Endothelial cell of umbilical vein (primary cell): ENCODE data around the gene DENND1A. TPM values are rescaled to one million over a fixed set of nuclear protein-coding genes. Genes with fewer than 3 reads are reported as not detected.

ENCODE experiments used
- BruUV-seq: library from RNA; stranded (reverse); fragments of 400-500 nt; replicated peaks from 2 replicates; lab custom pipeline; 2021; lab: Mats Ljungman, UMichigan
- CTCF ChIA-PET: fragments of 300-600, 350-600 bp; sonication (Branson Sonifier 250); formaldehyde crosslinking; loops from one replicate; lab custom pipeline; 2021; ENCODE audit warnings: antibody characterized with exemption, inconsistent platforms; lab: Charles Lee
- POLR2A ChIA-PET: fragments of 300-600, 350-600 bp; sonication (Branson Sonifier 250); formaldehyde crosslinking; loops from one replicate; lab custom pipeline; 2021; ENCODE audit warnings: antibody characterized with exemption, inconsistent platforms; lab: Charles Lee
- DNase-seq: peaks from one replicate; pipeline ENCODE4 v3.0.0-alpha.2; 2011; ENCODE audit warnings: low read depth, low spot score
- FAIRE-seq: peaks from 2 replicates; lab custom pipeline; 2011; peaks lifted over from hg19 to GRCh38; lab: Jason Lieb, UNC
- H2AFZ ChIP-seq: 2 replicates; pipeline ENCODE4 v1.6.0; 2012; ENCODE audit warnings: low read depth, low read length, control low read depth, inconsistent platforms
- H3K27ac ChIP-seq: 2 replicates; pipeline ENCODE4 v1.5.1; 2011; ENCODE audit warnings: low read depth, mild to moderate bottlenecking, control low read depth, low read length, moderate library complexity; ENCODE audit not compliant: insufficient read depth
- H3K27me3 ChIP-seq, 2 experiments: 2 replicates each; pipeline versions ENCODE4 v1.6.0 to v1.6.1; 2011; ENCODE audit warnings: low read length in 2 of 2, mixed read lengths in 1 of 2; ENCODE audit not compliant: control insufficient read depth in 2 of 2, insufficient read depth in 2 of 2
- H3K36me3 ChIP-seq, 2 experiments: 2 replicates in 1 of 2; 3 replicates in 1 of 2; pipeline ENCODE4 v1.5.1; 2011; ENCODE audit warnings: low read length in 2 of 2, mild to moderate bottlenecking in 1 of 2, moderate library complexity in 1 of 2; ENCODE audit not compliant: control insufficient read depth in 2 of 2, insufficient read depth in 2 of 2; ENCODE audit errors: extremely low read depth in 1 of 2
- H3K4me1 ChIP-seq: 3 replicates; pipeline ENCODE4 v1.5.1; 2011; ENCODE audit warnings: mild to moderate bottlenecking, low read length; ENCODE audit not compliant: control insufficient read depth, insufficient read depth; ENCODE audit errors: extremely low read depth
- H3K4me2 ChIP-seq: 2 replicates; pipeline ENCODE4 v1.6.1; 2011; ENCODE audit warnings: low read length, control low read depth, mixed read lengths; ENCODE audit not compliant: insufficient read depth
- H3K4me3 ChIP-seq, 3 experiments: fragments of 200-600 bp in 1 of 3; sonication (generic), shearing (Covaris generic) in 1 of 3; replicated peaks in 1 of 3; 2 replicates each; pipeline ENCODE4 v1.5.1; 2011 to 2016; ENCODE audit warnings: control low read depth in 3 of 3, low read length in 3 of 3, mild to moderate bottlenecking in 2 of 3, inconsistent platforms in 1 of 3, low read depth in 1 of 3, moderate library complexity in 1 of 3; ENCODE audit not compliant: insufficient read depth in 1 of 3
- H3K79me2 ChIP-seq: 2 replicates; pipeline ENCODE4 v1.6.0; 2012; ENCODE audit warnings: low read length, inconsistent platforms; ENCODE audit not compliant: control insufficient read depth, insufficient read depth
- H3K9ac ChIP-seq: replicated peaks from 2 replicates; pipeline ENCODE3; 2011; ENCODE audit warnings: low read length, control low read depth; ENCODE audit not compliant: insufficient read depth; ENCODE audit errors: extremely low read depth
- H3K9me1 ChIP-seq: replicated peaks from 3 replicates; pipeline ENCODE4 v1.6.0; 2011; ENCODE audit warnings: mild to moderate bottlenecking, low read length; ENCODE audit not compliant: control insufficient read depth, insufficient read depth; ENCODE audit errors: extremely low read depth
- H3K9me3 ChIP-seq: replicated peaks from 2 replicates; pipeline ENCODE4 v1.5.1; 2012; ENCODE audit warnings: low read length, inconsistent platforms; ENCODE audit not compliant: control insufficient read depth, insufficient read depth
- H4K20me1 ChIP-seq: replicated peaks from 2 replicates; pipeline ENCODE3; 2011; ENCODE audit warnings: mild to moderate bottlenecking, low read length; ENCODE audit not compliant: control insufficient read depth, insufficient read depth; ENCODE audit errors: extremely low read depth
- EZH2 ChIP-seq: IDR thresholded peaks from 2 replicates; pipeline ENCODE4 v1.6.1; 2012; ENCODE audit warnings: borderline replicate concordance, low read depth, mild to moderate bottlenecking, moderate library complexity, low read length, inconsistent platforms; ENCODE audit not compliant: severe bottlenecking
- FOS ChIP-seq: IDR thresholded peaks from 2 replicates; pipeline ENCODE4 v1.6.1; 2011; ENCODE audit warnings: mild to moderate bottlenecking, low read length, moderate library complexity, borderline replicate concordance; ENCODE audit not compliant: insufficient read depth
- GATA2 ChIP-seq: IDR thresholded peaks from 2 replicates; pipeline ENCODE4 v1.7.0; 2011; ENCODE audit warnings: low read depth, mild to moderate bottlenecking, moderate library complexity, mixed read lengths, low read length; ENCODE audit not compliant: insufficient read length, insufficient read depth
- JUN ChIP-seq: IDR thresholded peaks from 2 replicates; pipeline ENCODE4 v1.6.1; 2011; ENCODE audit warnings: borderline replicate concordance, low read depth; ENCODE audit not compliant: insufficient read length, insufficient read depth
- MYC ChIP-seq: IDR thresholded peaks from one replicate; pipeline ENCODE4 v1.6.1; 2011; ENCODE audit warnings: mild to moderate bottlenecking, low read depth, low read length
- POLR2A ChIP-seq: IDR thresholded peaks from 2 replicates; pipeline ENCODE4 v1.6.1; 2012; ENCODE audit warnings: low read depth, mild to moderate bottlenecking, control low read depth, low read length
- POLR2AphosphoS5 ChIP-seq: IDR thresholded peaks from 2 replicates; pipeline ENCODE4 v1.6.1; 2012; ENCODE audit warnings: low read depth, mild to moderate bottlenecking, control low read depth, low read length, moderate library complexity; ENCODE audit not compliant: insufficient read depth
- dilution Hi-C: fragments of 300-500 bp; cut with MboI; formaldehyde crosslinking; loops from one replicate; pipeline ENCODE4 v1.15.0; 2019; ENCODE audit warnings: low sequenced_read_pairs; ENCODE audit not compliant: extremely low pct_ligation_motif_present
- intact Hi-C: fragments of 100-400 bp; cut with micrococcal nuclease; formaldehyde crosslinking; loops from one replicate; pipeline ENCODE4 v1.10.0; 2022
- polyA plus RNA-seq, 4 experiments: library from polyadenylated mRNA; depleted of rRNA in 3 of 4; stranded (reverse) in 3 of 4; unstranded in 1 of 4; fragments of >200 nt; gene quantifications; 2 replicates each; pipeline versions ENCODE4 v1.2.1 to v1.2.3, GENCODE V29; 2011 to 2012; ENCODE audit warnings: missing spikeins in 1 of 4
- total RNA-seq: library from RNA; stranded (reverse); gene quantifications from 2 replicates; pipeline ENCODE4 v1.2.3, GENCODE V29; 2021
- TF ChIP-seq, protein P1 (sequence below): IDR thresholded peaks from 2 replicates; pipeline ENCODE4 v1.6.1; 2011; ENCODE audit not compliant: insufficient read depth, insufficient read length
- TF ChIP-seq, protein P2 (sequence below), 2 donors: IDR thresholded peaks; 1 replicate in 1 of 2; 2 replicates in 1 of 2; pipeline ENCODE4 v1.5.1; 2011; ENCODE audit warnings: low read length in 2 of 2, mild to moderate bottlenecking in 2 of 2, moderate library complexity in 2 of 2, control low read depth in 1 of 2, inconsistent platforms in 1 of 2, low read depth in 1 of 2; ENCODE audit not compliant: insufficient read depth in 1 of 2; ENCODE audit errors: extremely low read depth in 1 of 2

Gene DENND1A
- total and polyA plus RNA-seq, 2 donors (not counting 3 experiments of a cell fraction or from before 2014, with no cell fraction given) = 18.5 to 24.5 TPM

DNA sequence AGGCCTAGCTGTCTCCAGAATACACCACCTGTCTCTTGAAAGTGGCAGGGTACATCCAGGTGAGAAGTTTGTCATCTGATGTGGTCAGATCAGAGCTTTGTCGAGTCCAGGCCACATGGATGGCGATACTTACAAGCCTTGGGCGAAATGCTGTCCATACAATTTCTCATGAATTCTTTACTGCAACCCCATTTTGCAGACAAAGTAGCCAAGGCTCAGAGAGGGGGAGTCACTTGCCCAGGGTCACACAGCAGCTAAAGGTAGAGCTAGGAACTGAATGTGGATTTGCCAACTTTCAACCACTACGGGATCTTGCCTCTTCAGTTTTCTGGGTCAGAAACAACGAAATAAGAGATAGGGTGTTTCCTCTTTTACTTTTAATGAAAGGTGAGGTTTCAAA, 538.7 kb downstream of the DENND1A start:
- no peaks in the 10 kb centered on the region for H3K27me3 ChIP-seq

More for the DNA sequence above, 538.7 kb downstream of the DENND1A start:
- H3K27ac ChIP-seq = no peak overlapping the region
- H3K4me2 ChIP-seq = no peak overlapping the region
- no peaks in the 10 kb centered on the region for H3K4me1 ChIP-seq
- no peaks in the 10 kb centered on the region for H3K36me3 ChIP-seq
- no peak for FAIRE-seq
- H3K9me1 ChIP-seq = no peaks in the 10 kb centered on the region
- H2AFZ ChIP-seq = no peak overlapping the region
- CTCF ChIA-PET = no interaction called here
- no TSS peak for BruUV-seq
- dilution Hi-C loops = no loop called here
- DNase-seq = no peak
- no peaks in the 10 kb centered on the region for H4K20me1 ChIP-seq
- intact Hi-C loops = no loop called here
- no peaks in the 10 kb centered on the region for H3K9me3 ChIP-seq
- H3K9ac ChIP-seq = no peak overlapping the region
- POLR2A ChIA-PET = no interaction called here
- TF ChIP-seq FOS = no peak
- TF ChIP-seq, protein P1, sequence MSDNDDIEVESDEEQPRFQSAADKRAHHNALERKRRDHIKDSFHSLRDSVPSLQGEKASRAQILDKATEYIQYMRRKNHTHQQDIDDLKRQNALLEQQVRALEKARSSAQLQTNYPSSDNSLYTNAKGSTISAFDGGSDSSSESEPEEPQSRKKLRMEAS = no peak
- no peak for TF ChIP-seq GATA2
- TF ChIP-seq, protein P2, sequence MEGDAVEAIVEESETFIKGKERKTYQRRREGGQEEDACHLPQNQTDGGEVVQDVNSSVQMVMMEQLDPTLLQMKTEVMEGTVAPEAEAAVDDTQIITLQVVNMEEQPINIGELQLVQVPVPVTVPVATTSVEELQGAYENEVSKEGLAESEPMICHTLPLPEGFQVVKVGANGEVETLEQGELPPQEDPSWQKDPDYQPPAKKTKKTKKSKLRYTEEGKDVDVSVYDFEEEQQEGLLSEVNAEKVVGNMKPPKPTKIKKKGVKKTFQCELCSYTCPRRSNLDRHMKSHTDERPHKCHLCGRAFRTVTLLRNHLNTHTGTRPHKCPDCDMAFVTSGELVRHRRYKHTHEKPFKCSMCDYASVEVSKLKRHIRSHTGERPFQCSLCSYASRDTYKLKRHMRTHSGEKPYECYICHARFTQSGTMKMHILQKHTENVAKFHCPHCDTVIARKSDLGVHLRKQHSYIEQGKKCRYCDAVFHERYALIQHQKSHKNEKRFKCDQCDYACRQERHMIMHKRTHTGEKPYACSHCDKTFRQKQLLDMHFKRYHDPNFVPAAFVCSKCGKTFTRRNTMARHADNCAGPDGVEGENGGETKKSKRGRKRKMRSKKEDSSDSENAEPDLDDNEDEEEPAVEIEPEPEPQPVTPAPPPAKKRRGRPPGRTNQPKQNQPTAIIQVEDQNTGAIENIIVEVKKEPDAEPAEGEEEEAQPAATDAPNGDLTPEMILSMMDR (IDR thresholded peaks at IDR 0.05; ENCODE audit: extremely low read depth in 1 of 2, insufficient read depth in 1 of 2, low read depth in 1 of 2, low read length in 2 of 2) = no peak
- no peak for TF ChIP-seq JUN
- no peak for TF ChIP-seq POLR2AphosphoS5
- TF ChIP-seq POLR2A = no peak
- no peak for TF ChIP-seq EZH2
- TF ChIP-seq MYC = no peak
- H3K79me2 ChIP-seq = no peaks in the 10 kb centered on the region
- no peak overlapping the region for H3K4me3 ChIP-seq
